GM10266 (cell line): ENCODE results near the gene GPN3.
"Not testable (repeated sequence)": the region's sequence is repeated elsewhere in the genome, so short reads cannot be mapped to it uniquely, and the experiment has no call there.

Source experiments
- DNase-seq: peaks from one replicate; pipeline ENCODE4 v3.0.0; 2012; ENCODE audit errors: extremely low spot score
- TF ChIP-seq, protein P1 (sequence below): IDR thresholded peaks from 2 replicates; pipeline ENCODE4 v1.5.1; 2012; ENCODE audit warnings: mild to moderate bottlenecking, low read depth; ENCODE audit not compliant: control insufficient read depth, insufficient read depth; ENCODE audit errors: missing control alignments

The GPN3 gene

DNA sequence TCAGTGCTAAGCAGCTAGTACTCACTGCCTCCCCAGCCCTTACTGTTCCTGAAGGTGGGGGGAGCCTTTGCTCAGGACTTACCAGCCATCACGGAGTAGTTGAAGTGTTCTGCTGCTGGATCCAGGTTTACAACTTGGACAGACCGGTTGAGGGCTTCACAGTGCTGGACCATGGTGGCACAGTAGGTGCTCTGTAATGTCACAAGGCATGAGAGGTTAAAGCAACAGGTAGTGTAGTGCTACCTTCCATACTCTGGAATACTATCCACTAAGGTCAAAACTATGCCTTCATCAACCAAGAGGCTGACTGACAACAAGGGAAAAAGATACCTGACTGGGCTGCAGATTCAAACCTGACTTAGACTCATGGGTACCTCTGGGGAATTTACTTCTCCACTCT, 3.0 kb downstream of the GPN3 start:
- TF ChIP-seq, protein P1, sequence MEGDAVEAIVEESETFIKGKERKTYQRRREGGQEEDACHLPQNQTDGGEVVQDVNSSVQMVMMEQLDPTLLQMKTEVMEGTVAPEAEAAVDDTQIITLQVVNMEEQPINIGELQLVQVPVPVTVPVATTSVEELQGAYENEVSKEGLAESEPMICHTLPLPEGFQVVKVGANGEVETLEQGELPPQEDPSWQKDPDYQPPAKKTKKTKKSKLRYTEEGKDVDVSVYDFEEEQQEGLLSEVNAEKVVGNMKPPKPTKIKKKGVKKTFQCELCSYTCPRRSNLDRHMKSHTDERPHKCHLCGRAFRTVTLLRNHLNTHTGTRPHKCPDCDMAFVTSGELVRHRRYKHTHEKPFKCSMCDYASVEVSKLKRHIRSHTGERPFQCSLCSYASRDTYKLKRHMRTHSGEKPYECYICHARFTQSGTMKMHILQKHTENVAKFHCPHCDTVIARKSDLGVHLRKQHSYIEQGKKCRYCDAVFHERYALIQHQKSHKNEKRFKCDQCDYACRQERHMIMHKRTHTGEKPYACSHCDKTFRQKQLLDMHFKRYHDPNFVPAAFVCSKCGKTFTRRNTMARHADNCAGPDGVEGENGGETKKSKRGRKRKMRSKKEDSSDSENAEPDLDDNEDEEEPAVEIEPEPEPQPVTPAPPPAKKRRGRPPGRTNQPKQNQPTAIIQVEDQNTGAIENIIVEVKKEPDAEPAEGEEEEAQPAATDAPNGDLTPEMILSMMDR = no peak
- DNase-seq = no peak

DNA sequence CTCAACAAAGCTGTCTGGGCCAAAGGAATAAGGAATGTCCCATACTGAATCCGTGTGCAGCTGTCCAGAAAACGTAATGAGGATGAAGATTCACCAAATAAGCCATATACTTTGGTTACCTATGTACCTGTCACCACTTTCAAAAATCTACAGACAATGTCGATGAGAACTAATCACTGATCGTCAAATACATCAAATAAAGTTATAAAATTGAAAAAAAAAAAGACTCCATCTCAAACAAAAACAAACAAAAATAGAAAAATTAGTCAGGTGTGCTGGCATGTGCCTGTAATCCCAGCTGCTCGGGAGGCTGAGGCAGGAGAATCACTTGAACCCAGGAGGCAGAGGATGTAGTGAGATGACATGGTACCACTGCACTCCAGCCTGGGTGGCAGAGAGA, 6.9 kb downstream of the GPN3 start:
- not testable (repeated sequence) for DNase-seq

DNA sequence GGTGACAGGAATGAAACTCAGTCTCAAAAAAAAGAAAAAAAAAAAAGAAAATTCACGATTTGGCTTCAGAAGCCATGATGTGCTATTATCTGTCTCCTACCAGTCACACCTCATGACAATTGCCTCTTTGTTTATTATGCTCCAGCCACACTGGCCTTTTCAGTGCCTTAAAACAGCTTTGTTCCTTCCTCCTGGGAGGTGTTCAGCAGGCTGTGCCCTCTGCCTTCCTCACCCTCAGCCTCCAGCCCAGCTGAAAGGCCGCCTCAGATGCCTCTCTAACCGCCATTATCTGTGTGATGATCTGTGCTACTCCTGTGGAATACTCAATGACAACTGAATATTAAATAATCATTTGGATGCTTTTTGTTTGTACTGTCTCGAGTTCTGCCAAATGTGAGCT, 9.3 kb downstream of the GPN3 start:
- TF ChIP-seq, protein P1 = no peak
- DNase-seq = no peak

DNA sequence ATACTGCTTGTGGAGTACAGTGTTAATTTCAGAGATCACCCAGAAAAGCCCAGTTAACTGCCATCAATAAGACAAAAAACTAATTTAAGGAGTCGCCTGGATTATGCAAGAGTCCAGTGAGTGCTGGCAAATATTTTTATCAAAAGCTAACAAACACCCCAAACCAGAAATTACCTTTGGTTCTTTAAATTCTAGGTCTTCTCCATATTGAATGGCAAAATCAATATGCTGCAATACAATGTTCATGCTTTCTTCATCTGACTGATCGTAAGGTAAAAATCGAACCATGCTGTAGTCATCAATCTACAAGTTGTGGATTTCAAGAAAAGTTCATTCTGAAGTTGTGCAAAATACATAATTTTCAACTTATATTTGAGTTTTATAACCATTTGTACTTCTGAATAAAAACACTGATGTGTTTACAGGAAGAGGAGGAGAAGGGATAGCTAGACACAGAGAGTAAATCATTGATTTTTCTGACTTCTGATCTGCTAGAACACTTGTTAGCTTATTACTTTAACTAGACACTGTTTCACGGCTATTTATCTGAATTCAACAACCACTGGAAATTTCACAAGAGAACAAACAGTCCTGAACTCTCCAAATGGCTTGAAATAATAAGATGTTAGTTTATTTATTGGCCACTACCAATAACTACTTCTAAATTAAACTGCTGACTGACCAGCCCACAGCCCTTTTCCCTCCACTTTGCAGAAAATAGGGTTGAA, 14.3 kb downstream of the GPN3 start:
- no peak for DNase-seq
- TF ChIP-seq, protein P1 = no peak

DNA sequence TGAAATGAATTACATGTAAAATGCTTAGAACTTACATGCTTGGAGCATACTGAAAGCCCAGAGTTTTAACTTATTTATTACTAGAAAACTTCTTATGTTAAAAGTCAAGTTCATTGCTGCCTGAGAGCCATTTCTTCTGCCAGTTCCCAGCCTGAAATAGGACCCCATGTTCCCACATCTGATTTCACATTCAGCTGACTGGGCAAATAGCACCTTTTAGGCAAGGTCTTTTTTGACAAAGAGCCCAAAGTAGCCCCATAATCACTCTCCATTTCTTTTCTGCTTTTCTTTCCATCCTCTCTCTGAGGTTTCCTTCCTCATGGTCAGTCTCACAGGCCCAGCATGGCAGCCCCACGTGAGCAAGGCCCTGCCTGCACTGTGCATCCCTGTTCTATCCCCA, 16.8 kb downstream of the GPN3 start:
- DNase-seq = no peak
- TF ChIP-seq, protein P1 = no peak

DNA sequence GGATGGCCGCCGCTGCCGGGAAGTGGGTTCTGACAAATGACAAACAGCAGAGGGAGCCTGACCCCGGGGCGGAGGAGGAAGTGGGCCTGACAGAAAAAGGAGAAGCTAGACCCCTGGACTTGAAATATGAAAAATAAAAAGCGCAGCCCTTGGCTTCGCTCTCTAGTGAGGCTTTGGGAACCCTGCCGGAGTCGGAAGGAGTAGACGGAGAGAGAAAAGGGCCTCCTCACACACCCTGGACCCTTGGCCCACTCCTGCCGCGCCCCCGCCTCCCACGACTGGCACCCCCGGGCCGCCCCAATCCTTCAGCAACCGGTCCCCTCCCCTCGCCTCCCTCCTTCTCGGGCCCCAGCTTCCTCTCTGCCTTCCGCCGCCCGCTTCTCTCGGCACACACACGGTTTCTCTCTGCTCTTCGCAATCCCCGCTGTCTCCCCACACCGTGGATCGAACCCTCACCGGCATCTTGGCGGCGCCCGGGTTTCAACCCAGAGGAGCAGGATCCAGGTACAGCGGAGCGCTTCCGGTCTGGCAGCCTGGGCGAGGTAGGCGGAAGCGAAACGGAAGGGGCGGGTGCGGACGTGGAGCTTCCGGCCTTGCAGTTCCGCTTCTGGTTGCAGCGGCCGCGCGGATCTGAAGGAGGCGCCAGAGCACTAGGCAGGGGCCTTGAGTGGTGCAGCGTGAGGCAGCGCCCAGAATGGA, 18.1 kb downstream of the GPN3 start, which contains the start of gene ARPC3:
Gene ARPC3 (minus strand): TSS at position 539 of the 699 bp plus-strand sequence. CDS start 77 bp downstream, at position 462.
- TF ChIP-seq, protein P1 = peak; percentile 95
- DNase-seq = peak; percentile 85

DNA sequence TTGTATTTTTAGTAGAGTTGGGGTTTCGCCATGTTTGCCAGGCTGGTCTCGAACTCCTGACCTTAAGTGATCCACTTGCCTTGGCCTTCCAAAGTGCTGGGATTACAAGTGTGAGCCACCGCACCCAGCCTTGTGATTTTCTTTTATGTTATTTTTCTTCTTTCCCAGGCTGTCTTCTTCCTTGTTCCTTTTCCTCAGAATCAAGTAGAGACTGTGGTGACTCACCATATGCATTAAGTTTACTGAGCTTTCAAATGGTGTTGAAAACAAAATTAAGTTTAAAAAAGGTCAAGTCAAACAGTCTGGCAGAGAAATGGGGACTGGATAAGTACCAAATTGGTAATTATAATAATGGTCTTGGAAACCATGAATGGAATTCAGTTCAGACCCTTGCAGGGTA, 23.6 kb downstream of the GPN3 start:
- no peak for DNase-seq
- TF ChIP-seq, protein P1 = no peak

DNA sequence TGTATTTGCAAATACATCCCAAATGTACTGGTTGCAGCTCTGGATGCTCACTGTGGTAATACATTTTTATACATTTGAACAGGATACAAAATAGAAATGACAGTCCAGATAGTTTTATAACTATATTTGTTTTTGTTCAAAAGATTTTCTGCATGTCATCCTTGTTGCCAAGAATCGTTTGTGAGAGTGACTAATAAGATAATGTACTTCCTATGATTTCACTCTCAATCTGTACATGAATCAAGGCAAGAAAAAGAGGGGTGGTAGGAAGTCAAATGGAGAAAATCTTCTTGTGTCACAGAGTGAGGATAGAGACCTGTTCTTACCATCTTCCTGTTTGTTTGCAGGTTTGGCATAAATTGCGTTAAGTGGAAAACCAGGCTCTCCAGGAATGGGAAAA, 31.8 kb downstream of the GPN3 start:
- no peak for DNase-seq
- TF ChIP-seq, protein P1 = no peak
